Lower leg skin (tissue), 4 donors: ENCODE data around the gene NFIA. TPM values are rescaled to one million over a fixed set of nuclear protein-coding genes. Genes with fewer than 3 reads are reported as not detected.

Source experiments
- DNase-seq, 2 donors: peaks; one replicate each; pipeline ENCODE4 v3.0.0-alpha.2; 2019; ENCODE audit warnings: low spot score in 2 of 2
- H3K4me3 ChIP-seq: fragments of 200-600 bp; sonication (generic); 2 replicates; pipeline ENCODE4 v1.5.1; 2017; ENCODE audit warnings: mild to moderate bottlenecking, low read depth; ENCODE audit not compliant: poor library complexity, severe bottlenecking
- CTCF ChIP-seq, 3 donors: fragments of 450-650 bp; IDR thresholded peaks; one replicate each; pipeline ENCODE4 v1.5.1; 2016; ENCODE audit warnings: antibody characterized with exemption in 3 of 3, mild to moderate bottlenecking in 3 of 3, moderate library complexity in 2 of 3
- POLR2A ChIP-seq, 2 donors: fragments of 450-650 bp; IDR thresholded peaks; one replicate each; pipeline ENCODE4 v1.6.1; 2016 to 2017; ENCODE audit warnings: antibody characterized with exemption in 2 of 2, mild to moderate bottlenecking in 1 of 2, moderate library complexity in 1 of 2
- WGBS, 2 donors: methylation state at CpG; one replicate each; pipeline ENCODE4 v1.1.5; 2018; 5-methylcytosine and 5-hydroxymethylcytosine counted together
- intact Hi-C: fragments of 100-400 bp; cut with DNase I; formaldehyde crosslinking; loops from one replicate; pipeline ENCODE4 v1.15.0; 2023; ENCODE audit warnings: low total_unique reads
- total RNA-seq, 4 donors: library from RNA; depleted of rRNA; stranded (reverse); fragments of >200 nt; gene quantifications; one replicate each; pipeline ENCODE4 v1.1.0, GENCODE V29; 2016

Gene NFIA
- total RNA-seq, 4 donors from 2014 or later = 26.0 to 32.5 (median 30.3) TPM

GRCh38 chr1:61202854-61203598, 120.7 kb downstream of the NFIA start:
- WGBS, 2 donors = 25 to 29% methylated on average over 11 of the region's 11 CpGs
- intact Hi-C loops = no loop called here
- TF ChIP-seq CTCF (IDR thresholded peaks at IDR 0.05) = no peak
- TF ChIP-seq POLR2A (IDR thresholded peaks at IDR 0.05) = no peak
- DNase-seq = no peak
- no peak overlapping the region for H3K4me3 ChIP-seq

DNA sequence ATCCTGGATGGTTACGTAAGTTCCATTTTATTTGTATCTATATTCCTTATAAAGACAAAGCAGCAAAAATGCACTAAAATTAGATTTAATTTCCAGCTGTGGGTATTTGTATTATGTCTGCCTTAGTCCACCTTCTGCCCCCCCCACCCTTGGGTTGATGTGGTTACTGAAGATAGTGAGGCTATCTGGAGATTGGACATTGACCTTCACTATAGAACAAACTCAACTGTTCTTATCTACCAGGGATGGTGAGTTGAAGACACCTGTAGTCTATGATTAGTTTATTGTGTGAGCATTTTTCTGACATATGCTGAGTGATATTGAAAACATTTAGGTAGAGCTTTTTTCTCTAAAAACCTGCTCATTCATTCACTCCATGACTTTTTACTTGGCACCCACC, 122.2 kb downstream of the NFIA start:
- TF ChIP-seq CTCF (IDR thresholded peaks at IDR 0.05) (no peak), POLR2A (IDR thresholded peaks at IDR 0.05) (no peak)
- DNase-seq = no peak
- intact Hi-C loops = no loop called here
- H3K4me3 ChIP-seq = no peak overlapping the region
- 98 to 100% methylated on average over 1 of the region's 1 CpG for WGBS, 2 donors

DNA sequence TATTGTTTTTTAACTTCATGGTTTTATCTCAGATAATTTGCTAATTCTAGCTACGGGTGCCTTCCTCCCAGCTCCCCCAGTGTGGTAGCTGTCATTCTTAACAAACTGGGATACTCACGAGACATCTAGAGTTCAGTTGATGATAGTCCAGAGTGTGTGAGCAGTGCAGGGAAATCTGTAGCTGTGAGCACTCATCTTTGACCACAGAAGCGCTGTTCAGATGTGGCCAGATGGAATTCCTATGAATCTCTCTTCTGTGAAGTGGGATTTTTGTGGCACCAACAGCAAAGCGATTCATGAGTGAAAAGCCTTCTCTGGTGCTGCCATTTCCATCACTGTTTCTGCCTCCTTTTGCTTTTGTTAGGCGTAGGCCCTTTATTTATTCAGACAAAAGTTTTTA, 125.1 kb downstream of the NFIA start:
- intact Hi-C loops = no loop called here
- no peak for TF ChIP-seq CTCF (IDR thresholded peaks at IDR 0.05)
- no peak for TF ChIP-seq POLR2A (IDR thresholded peaks at IDR 0.05)
- no peak overlapping the region for H3K4me3 ChIP-seq
- no peak for DNase-seq
- 77 to 98% methylated on average over 5 of the region's 5 CpGs for WGBS, 2 donors

- intact Hi-C loops = no loop called here
- no peak overlapping the region for H3K4me3 ChIP-seq
- TF ChIP-seq CTCF (IDR thresholded peaks at IDR 0.05) (no peak), POLR2A (IDR thresholded peaks at IDR 0.05) (no peak)
- DNase-seq = no peak
Measured at GRCh38 chr1:61208172-61208571, 125.8 kb downstream of the NFIA start.

DNA sequence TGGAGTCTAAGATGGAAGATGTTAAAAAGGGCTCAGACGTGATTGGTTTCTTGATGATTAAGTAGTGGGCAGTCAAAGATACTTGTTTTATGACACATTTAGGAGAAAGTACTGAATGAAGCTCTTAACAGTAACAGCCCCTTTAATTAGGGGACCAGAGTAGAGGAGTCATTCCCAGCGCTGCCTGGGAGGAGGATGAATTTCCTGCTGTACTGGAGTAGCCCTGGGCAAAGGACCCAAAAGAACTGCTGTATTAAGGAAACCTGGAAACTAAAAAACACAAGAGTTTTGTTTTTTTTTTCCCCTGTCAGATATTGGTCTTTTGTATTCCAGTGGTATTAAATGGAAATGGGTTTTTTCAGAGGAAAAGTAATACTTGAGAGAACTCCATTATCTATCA, 126.5 kb downstream of the NFIA start:
- TF ChIP-seq POLR2A (IDR thresholded peaks at IDR 0.05) = no peak
- H3K4me3 ChIP-seq = no peak overlapping the region
- 65 to 74% methylated on average over 2 of the region's 2 CpGs for WGBS, 2 donors
- intact Hi-C loops = no loop called here
- DNase-seq = no peak

- H3K4me3 ChIP-seq = no peak overlapping the region
- no peak for DNase-seq
- intact Hi-C loops = no loop called here
- TF ChIP-seq POLR2A (IDR thresholded peaks at IDR 0.05) = no peak
- TF ChIP-seq CTCF (IDR thresholded peaks at IDR 0.05) = no peak
- 85 to 86% methylated on average over 3 of the region's 3 CpGs for WGBS, 2 donors
Measured at GRCh38 chr1:61210435-61211154, 128.2 kb downstream of the NFIA start.
